AG04450 (cell line): ENCODE measurements around the gene SLC30A5. TPM values are rescaled to one million over a fixed set of nuclear protein-coding genes. Genes with fewer than 3 reads are reported as not detected.

Experiments
- CTCF ChIA-PET: fragments of 300-600, 350-600 bp; formaldehyde crosslinking; extraction: SDS; loops from one replicate; lab custom pipeline; 2022; ENCODE audit warnings: antibody characterized with exemption, inconsistent platforms; lab: Charles Lee
- POLR2A ChIA-PET: fragments of 350-600 bp; formaldehyde crosslinking; extraction: SDS; loops from one replicate; lab custom pipeline; 2021; ENCODE audit warnings: antibody characterized with exemption, inconsistent platforms; lab: Yijun Ruan, JAX
- DNase-seq: peaks from one replicate; pipeline ENCODE4 v3.0.0-alpha.2; 2011; ENCODE audit warnings: low read depth, low spot score
- H3K27ac ChIP-seq: one replicate; pipeline ENCODE4 v1.5.1; 2012; ENCODE audit warnings: low read depth, low read length, control low read depth
- H3K27me3 ChIP-seq: one replicate; pipeline ENCODE4 v1.6.0; 2012; ENCODE audit warnings: low read length; ENCODE audit not compliant: control insufficient read depth, insufficient read depth
- H3K4me3 ChIP-seq: 2 replicates; pipeline ENCODE4 v1.5.1; 2011; ENCODE audit warnings: mild to moderate bottlenecking, low read depth, low read length, control low read depth
- H3K9me3 ChIP-seq: 2 replicates; pipeline ENCODE4 v1.5.1; 2012; ENCODE audit warnings: low read length; ENCODE audit not compliant: control insufficient read depth, insufficient read depth
- CTCF ChIP-seq: IDR thresholded peaks from 2 replicates; pipeline ENCODE4 v1.5.1; 2011; ENCODE audit warnings: low read depth, low read length, control low read depth, inconsistent platforms
- polyA plus RNA-seq: library from polyadenylated mRNA; depleted of rRNA; stranded (reverse); fragments of >200 nt; gene quantifications from 2 replicates; pipeline ENCODE4 v1.2.3, GENCODE V29; 2011

SLC30A5 gene
- polyA plus RNA-seq, 1 experiment = 49.2 TPM

DNA sequence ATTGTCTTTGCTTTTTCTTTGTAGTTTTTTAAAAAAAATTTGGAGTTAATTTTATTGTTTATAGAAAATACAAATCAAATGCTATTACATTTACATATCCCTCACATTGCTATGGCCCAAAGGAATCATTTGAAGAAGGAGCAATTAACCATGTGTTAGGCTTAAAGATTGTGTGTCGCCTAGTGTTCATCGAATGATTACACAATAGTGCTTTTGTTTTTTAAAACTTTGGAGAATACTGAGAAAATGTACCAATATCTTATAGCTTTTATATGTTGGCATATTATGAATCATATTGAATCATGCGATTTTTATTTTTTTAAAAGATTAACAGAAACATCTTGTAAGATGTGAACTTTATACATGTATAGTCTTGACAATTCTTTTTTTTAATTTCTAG is 21.7 kb downstream of the SLC30A5 start:
- no peak overlapping the region for H3K4me3 ChIP-seq
- no peak overlapping the region for H3K27ac ChIP-seq
- no peak for DNase-seq
- TF ChIP-seq CTCF = no peak
- CTCF ChIA-PET = interaction anchor here (1.2 to 1.3 kb wide), 1 partner anchor 22 kb away, joined by 4 to 5 read pairs; the partner anchor contains the start of gene SLC30A5
- H3K27me3 ChIP-seq = no peaks in the 10 kb centered on the region
- POLR2A ChIA-PET = no interaction called here
- no peaks in the 10 kb centered on the region for H3K9me3 ChIP-seq

GRCh38 chr5:69129413-69129812 is 35.6 kb downstream of the SLC30A5 start:
- H3K27ac ChIP-seq = no peak overlapping the region
- CTCF ChIA-PET = no interaction called here
- DNase-seq = peak; percentile 73
- H3K27me3 ChIP-seq = no peaks in the 10 kb centered on the region
- H3K9me3 ChIP-seq = peaks cover 2% of the 10 kb centered on the region; the same call in 1 of the 2 replicates
- POLR2A ChIA-PET = no interaction called here
- no peak overlapping the region for H3K4me3 ChIP-seq
- no peak for TF ChIP-seq CTCF

DNA sequence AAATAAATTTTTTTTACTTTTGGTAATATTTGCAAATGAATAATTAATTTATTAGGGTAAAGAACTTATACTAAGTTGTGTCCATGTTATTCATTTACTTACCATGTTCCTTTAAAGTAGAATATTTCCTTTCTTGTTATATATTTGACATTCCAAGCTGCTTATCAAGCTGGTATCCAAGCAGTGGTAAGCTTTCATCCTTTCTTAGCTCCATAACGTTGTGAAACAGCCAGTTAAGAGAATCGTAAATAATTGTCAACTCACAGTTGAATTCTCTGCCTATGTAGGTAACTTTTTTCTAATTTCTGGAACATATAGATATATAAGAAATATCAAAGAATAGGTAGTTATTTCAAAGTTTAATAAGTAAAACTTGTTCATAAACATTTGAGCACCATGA is 36.4 kb downstream of the SLC30A5 start:
- ChIA-PET CTCF (no interaction called here), POLR2A (no interaction called here)
- DNase-seq = no peak
- Histone ChIP-seq H3K27me3 (no peaks in the 10 kb centered on the region), H3K27ac (no peak overlapping the region), H3K9me3 (peaks cover 2% of the 10 kb centered on the region; the same call in 1 of the 2 replicates), H3K4me3 (no peak overlapping the region)
- no peak for TF ChIP-seq CTCF

- ChIA-PET POLR2A (no interaction called here), CTCF (no interaction called here)
- DNase-seq = no peak
- H3K9me3 ChIP-seq = peaks cover 2% of the 10 kb centered on the region; the same call in 1 of the 2 replicates
- H3K4me3 ChIP-seq = no peak overlapping the region
- TF ChIP-seq CTCF = no peak
- no peak overlapping the region for H3K27ac ChIP-seq
- no peaks in the 10 kb centered on the region for H3K27me3 ChIP-seq
Measured at GRCh38 chr5:69131304-69131703, 37.5 kb downstream of the SLC30A5 start.

DNA sequence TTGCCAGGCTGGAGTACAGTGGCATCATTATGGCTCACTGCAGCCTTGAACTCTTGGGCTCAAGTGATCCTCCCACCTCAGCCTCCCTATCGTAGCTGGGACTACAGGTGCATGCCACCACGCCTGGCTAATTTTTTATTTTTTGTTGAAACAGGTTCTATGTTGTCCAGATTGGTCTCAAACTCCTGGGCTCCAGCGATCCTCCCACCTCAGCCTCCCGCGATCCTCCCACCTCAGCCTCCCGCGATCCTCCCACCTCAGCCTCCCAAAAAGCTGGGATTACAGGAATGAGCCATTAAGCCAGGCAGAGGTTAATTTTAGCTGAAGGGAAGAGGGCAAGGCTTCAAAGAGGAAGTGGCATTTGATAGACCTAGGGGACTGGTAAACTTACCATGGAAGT is 40.3 kb downstream of the SLC30A5 start:
- no peak for DNase-seq
- H3K27me3 ChIP-seq = no peaks in the 10 kb centered on the region
- peaks cover 2% of the 10 kb centered on the region; the same call in 1 of the 2 replicates for H3K9me3 ChIP-seq
- no peak overlapping the region for H3K4me3 ChIP-seq
- no peak for TF ChIP-seq CTCF
- no peak overlapping the region for H3K27ac ChIP-seq
- ChIA-PET POLR2A (no interaction called here), CTCF (no interaction called here)
